HG03439 (cell line): Measurements from ENCODE around the gene DCHS2.

ENCODE experiments used
- ATAC-seq: cut with Tn5 transposase; IDR thresholded peaks from one replicate; pipeline ENCODE4 v1.9.1; 2021; ENCODE audit warnings: mild to moderate bottlenecking, moderate library complexity; ENCODE audit not compliant: unreplicated experiment

Gene DCHS2, protein sequence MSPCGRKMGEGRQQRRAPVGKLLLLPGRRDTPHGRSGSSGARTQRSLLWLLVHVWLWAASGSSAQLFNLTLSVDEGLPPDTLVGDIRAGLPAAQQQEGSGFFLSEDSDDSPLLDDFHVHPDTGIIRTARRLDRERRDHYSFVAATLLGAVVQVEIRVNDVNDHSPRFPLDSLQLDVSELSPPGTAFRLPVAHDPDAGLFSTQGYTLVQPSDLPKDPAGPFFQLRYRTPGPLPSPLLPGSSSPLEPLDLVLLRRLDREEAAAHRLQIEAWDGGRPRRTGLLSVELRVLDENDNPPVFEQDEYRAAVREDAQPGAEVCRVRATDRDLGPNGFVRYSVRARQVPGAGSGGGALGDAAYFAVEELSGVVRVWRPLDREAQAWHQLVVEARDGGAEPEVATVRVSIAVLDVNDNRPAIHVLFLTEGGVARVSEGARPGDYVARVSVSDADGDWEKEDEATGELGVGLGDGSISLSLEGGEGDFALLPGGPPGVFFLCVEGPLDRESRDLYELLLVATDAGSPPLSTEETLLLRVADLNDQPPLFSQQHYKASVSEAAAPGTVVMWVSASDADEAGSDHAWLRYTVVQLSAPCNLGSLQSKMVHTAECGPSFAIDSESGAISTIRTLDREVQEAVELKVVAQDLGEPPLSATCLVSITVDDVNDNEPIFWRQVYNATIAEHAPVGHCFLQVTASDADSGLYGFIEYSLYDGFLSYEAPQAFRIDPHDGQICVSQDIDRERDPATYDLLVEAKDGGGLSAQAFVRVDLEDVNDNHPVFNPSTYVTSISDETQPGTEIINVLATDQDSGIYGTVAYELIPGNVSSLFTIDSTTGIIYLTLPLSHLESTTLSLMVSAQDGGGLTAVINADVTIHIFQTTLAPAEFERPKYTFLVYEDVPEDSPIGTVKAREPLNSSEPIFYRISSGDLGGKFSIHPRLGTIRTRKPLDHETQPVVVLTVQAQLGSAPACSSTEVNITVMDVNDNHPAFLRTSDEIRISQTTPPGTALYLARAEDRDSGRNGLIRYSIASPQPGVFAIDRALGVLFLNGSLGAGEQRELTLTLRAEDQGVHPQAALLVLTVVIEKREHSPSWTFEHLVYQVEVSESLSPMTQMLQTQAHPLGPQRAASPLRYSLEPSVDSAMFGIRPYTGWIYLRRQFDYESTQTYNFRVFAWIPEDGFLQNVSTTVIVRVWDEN (N-terminal part only)

GRCh38 chr4:154491341-154492271 lies at the start of gene DCHS2:
DCHS2 (minus strand) TSS chr4:154491799; CDS start chr4:154491355, 444 bp downstream.
- ATAC-seq = no peak

DNA sequence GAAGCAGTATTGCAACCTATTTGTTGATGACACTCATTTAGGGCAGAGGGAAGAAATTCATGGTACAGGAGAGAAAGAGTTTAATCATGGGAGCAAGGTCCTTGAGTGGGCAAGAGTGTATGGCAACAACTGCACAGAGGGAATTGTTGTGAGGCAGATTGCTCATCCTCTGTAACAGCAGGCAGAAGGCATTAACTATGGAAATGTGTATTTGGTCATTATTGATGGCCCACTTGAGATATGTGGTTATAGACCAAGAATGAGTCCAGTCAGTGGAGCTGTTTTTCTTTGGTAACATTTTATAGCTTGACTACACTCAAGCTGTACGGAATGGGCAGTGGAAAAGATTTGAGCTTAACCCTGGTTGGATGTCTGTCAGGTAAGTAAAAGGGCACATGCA lies 42.7 kb upstream of the DCHS2 start:
- no peak for ATAC-seq

GRCh38 chr4:154529728-154530519 lies 38.3 kb upstream of the DCHS2 start:
- no peak for ATAC-seq

DNA sequence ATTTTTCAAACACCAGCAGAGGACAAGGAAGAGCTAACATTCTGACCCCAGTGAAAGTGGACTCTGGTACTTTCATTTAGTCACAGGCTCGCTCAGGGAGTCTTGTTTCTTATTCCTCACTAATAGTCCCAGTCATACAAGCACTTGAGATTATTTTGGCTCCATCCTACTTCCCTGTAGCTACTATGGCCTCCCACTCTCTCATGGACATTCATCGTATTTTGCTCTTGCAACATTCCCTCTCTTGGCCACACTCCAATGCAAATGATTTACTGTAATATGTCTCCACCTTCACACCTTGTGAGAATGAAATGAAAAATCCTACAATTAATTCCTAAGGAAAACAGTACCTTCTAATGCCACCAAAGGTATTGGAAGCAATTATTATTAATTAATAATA lies 37.3 kb upstream of the DCHS2 start:
- no peak for ATAC-seq

DNA sequence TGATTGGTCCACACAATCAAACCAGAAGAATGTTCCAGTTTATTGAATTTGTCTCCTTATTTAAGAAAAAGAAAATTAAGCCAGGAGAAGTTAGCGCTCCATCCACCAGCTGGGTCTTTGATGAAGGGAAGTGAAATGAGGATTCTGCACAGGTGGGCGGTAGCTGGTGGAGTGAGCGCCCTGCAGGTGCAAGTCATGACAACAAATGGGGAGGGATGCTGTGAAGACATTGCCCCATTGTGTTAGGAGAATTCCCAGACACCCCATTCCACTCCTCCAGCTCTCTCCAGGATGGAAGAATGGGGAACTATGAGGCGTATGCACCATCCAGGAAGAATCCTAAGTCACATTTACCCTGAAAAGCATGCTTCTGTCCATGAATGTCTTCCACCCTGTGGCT lies 35.7 kb upstream of the DCHS2 start:
- ATAC-seq = no peak

- ATAC-seq = no peak
Observed at GRCh38 chr4:154526151-154526550, 34.6 kb upstream of the DCHS2 start.

- ATAC-seq = no peak
Observed at GRCh38 chr4:154521607-154522006, 30.0 kb upstream of the DCHS2 start.

DNA sequence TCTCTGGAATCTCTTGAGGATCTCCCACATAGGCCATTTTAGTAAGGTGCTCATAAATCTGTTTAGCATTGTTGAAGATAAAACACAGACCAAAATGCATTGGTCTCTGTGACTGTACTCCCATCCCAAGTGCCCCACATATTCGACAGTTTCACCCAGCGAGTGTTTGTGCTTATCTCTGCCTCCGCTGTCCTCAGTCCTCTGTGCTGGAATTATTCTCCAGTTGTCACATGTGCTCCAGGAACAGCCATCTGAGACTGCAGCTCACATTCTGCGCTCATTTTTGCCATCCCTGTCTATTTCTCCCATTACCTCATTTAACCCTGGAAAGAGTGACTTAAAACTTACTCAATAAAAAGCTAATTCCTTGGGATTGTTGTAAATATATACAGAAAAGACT lies 27.6 kb upstream of the DCHS2 start:
- ATAC-seq = no peak

GRCh38 chr4:154517591-154517990 lies 26.0 kb upstream of the DCHS2 start:
- ATAC-seq = no peak

DNA sequence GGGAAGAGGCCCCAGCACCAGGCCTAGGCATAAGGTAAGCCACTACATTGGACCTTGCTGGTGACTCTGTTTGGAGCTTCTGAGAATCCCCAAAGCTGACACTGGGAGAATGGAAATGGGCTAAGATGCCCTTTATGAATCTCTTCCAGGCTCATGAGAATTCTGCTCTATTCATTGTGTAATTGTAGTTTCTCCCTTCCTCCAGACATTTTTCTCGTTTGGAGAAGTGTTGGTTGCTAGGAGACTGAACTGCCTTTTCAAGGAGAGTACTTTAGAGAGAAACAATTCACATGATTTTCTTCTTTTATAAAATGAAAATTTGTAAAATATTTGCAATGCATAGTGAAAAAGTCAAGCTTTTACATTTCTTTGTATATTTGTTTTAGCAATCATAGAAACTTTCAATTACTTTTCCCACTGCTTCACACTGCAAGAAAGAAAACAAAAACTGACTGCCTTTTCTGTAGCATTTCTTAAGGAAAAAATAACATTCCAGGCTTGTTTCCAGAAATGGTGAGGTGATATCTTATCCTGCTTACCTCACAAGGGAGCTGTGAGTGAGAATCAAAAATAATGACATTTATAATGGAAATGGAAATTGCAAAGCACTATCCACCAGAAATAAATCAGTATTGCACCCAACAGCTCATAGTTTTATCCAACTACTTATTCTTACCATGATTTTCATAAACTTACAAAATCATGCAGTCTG lies 24.9 kb upstream of the DCHS2 start:
- no peak for ATAC-seq

GRCh38 chr4:154511981-154512380 lies 20.4 kb upstream of the DCHS2 start:
- ATAC-seq = no peak

- ATAC-seq = no peak
Observed at GRCh38 chr4:154511548-154511947, 19.9 kb upstream of the DCHS2 start.

DNA sequence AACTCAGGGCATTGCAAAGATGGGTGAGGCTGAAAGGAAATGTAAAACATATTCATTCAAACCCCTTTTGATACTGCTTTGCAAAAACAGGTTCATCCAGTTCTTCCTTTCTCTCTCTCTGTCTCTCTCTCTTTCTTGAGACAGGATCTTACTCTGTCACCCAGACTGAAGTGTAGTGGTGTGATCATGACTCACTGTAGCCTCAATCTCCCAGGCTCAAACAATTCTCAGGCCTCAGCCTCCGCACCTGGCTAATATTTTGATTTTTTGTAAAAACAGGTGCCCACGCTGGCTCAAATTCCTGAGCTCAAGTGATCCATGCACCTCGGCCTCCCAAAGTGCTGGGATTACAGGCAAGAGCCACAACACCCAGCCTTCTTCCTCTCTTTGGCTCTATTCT lies 15.6 kb upstream of the DCHS2 start:
- no peak for ATAC-seq

DNA sequence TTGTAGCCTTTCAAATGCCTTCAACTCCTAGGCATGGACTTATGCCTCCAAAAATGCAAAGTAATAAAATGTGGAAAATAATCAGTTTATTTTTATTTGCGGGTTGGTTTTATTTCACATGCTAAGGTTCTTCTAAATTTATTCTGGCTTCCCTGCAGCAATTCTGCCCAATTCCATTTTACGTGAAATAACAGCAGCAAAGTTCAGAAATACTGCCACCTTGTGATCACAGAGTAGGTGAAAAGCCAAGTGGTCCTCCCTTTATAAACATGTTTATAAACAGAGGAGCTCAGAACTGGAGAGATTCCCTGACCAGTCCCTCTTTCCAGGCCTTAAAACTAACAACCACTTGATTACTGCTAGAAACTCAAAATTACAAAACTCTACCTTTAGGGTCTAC lies 14.7 kb upstream of the DCHS2 start:
- no peak for ATAC-seq

DNA sequence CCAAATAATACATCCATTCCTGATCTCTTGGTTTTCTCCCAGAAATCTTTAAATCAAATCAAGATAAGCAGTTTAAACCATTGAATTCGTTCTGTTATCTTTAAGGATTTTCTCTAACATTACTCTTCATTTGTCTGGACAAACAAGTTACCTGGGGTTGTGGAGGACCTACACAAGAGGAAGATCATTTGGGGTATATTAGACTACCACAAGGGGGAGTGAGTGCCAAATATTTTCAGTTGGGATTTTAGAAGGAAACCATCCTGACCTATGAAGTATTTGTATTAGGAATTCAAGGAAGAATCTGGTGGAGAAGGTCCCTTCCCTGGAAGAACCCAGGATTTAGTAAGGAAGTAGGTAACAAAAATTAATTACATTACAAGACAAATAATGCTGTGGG lies 12.0 kb upstream of the DCHS2 start:
- ATAC-seq = no peak

GRCh38 chr4:154502111-154502510 lies 10.5 kb upstream of the DCHS2 start:
- no peak for ATAC-seq

DNA sequence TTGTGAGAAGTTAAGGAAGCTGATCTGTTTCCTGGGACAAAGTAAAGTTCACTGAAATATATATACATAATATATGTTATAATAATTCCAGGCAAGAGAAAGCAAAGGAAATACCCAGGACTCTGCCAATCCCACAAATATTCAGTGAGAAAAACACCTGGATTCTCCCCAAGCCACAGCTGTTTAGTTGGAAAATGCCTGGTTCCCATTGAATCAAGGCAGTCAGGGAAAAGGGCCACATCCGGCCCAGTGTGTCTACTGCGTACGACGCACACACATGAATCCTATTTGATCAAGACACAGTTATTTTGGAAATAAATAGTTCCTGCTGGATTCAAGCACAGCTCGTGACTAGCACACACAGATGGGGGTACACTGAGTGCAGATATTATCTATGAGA lies 6.3 kb upstream of the DCHS2 start:
- ATAC-seq = no peak

- ATAC-seq = no peak
Observed at GRCh38 chr4:154495867-154496266, 4.3 kb upstream of the DCHS2 start.

DNA sequence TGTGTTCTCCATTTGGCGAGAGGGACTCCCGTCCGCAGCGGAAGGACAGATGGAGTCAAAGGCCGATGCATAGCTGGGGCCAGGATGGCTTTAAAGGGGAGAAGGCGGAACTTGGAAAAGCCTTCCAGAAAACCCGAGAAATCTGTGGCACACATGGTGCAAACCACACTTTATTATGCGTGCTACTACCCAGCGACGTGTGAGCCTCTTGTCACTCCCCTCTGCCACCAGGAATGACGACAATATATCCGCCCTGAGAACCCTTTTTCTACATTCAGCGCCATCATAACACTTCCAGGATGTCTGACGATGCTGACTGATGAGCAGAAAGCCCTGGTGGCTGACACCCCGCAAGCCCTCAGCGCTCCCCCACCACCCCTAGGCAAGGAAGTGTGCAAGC lies 689 bp upstream of the DCHS2 start:
- ATAC-seq = no peak
